Measurements from ENCODE around the gene VPS16. TPM values are rescaled to one million over a fixed set of nuclear protein-coding genes. Genes with fewer than 3 reads are reported as not detected.

VPS16 gene
- total and polyA plus RNA-seq, 2 of the 13 experiments (the other 11 are each of a cell fraction or from before 2014, with no cell fraction given) = 34.2 to 35.4 TPM

DNA sequence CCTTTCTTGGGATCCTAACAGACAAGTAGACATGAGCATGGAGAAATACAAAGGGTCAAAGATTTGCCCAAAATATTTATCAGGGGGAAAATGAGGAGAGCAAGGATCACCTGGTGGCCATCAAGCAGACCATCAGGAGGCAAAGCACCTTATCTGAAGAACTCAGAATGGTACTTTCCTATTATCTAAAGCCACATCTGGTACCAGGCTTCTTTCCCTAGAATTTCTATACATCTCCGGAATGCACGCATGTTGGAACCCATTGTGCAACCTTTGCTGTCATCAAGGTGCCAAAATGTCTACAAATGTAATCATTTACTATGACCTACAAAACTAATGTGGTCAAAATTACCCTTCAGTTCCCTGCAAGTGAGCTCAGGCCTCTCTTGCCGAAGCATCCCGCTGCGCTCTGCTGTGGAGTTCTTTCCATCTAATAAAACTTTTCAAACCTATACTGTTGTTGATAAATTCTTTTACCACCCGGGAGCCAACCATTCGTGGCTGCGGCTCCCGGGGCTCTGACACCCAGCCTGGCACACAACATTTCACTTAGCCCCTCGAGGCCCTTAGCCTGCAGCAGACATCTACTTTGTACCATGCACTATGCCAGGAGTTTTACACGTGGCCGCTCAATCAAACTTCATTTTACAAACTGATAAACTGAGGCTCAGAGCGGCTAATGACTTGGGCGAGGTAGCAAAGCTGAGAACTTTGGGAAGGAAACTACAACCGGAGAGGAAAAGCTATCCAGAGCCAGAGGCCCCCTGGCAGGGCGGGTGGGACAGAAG, 36.3 kb upstream of the VPS16 start:
- ChIA-PET POLR2A (no interaction called here), CTCF (ENCODE audit: low intra/inter-chr PET ratio, low total read pairs) (no interaction called here)
- Histone ChIP-seq H4K20me1 (ENCODE audit: insufficient read depth, low read length) (no peaks in the 10 kb centered on the region), H3K9me3 (ENCODE audit: low read length) (no peaks in the 10 kb centered on the region), H3K27ac (ENCODE audit: extremely low read length, insufficient read depth, low read length) (no peak overlapping the region), H3K9ac (ENCODE audit: insufficient read depth, low read depth, low read length) (no peak overlapping the region), H3K4me3 (replicated peaks in 1 of 3; ENCODE audit: insufficient read depth in 1 of 3, low read depth in 2 of 3, low read length in 3 of 3) (no peak overlapping the region), H3K27me3 (ENCODE audit: control insufficient read depth in 1 of 2, insufficient read depth in 2 of 2, low read length in 2 of 2) (peaks cover 9 to 81% of the 10 kb centered on the region in 2 experiments; a peak in 4 of 5 replicates), H3K4me2 (ENCODE audit: low read depth, low read length) (no peak overlapping the region), H2AFZ (ENCODE audit: low read length) (no peak overlapping the region), H3K36me3 (replicated peaks in 1 of 2; ENCODE audit: control insufficient read depth in 1 of 2, insufficient read depth in 2 of 2, low read length in 2 of 2) (no peaks in the 10 kb centered on the region), H3K79me2 (ENCODE audit: insufficient read depth, low read length) (no peaks in the 10 kb centered on the region), H3K4me1 (ENCODE audit: insufficient read depth, low read length) (peaks cover 18% of the 10 kb centered on the region)
- ATAC-seq = no peak
- TF ChIP-seq ZNF337 (CRISPR knock-in tag; IDR thresholded peaks at IDR 0.05; ENCODE audit: borderline replicate concordance, low read depth) = no peak
- TF ChIP-seq RBM39 (IDR thresholded peaks at IDR 0.05; ENCODE audit: low read depth, low read length, poor library complexity, severe bottlenecking) = no peak
- TF ChIP-seq, protein P1, sequence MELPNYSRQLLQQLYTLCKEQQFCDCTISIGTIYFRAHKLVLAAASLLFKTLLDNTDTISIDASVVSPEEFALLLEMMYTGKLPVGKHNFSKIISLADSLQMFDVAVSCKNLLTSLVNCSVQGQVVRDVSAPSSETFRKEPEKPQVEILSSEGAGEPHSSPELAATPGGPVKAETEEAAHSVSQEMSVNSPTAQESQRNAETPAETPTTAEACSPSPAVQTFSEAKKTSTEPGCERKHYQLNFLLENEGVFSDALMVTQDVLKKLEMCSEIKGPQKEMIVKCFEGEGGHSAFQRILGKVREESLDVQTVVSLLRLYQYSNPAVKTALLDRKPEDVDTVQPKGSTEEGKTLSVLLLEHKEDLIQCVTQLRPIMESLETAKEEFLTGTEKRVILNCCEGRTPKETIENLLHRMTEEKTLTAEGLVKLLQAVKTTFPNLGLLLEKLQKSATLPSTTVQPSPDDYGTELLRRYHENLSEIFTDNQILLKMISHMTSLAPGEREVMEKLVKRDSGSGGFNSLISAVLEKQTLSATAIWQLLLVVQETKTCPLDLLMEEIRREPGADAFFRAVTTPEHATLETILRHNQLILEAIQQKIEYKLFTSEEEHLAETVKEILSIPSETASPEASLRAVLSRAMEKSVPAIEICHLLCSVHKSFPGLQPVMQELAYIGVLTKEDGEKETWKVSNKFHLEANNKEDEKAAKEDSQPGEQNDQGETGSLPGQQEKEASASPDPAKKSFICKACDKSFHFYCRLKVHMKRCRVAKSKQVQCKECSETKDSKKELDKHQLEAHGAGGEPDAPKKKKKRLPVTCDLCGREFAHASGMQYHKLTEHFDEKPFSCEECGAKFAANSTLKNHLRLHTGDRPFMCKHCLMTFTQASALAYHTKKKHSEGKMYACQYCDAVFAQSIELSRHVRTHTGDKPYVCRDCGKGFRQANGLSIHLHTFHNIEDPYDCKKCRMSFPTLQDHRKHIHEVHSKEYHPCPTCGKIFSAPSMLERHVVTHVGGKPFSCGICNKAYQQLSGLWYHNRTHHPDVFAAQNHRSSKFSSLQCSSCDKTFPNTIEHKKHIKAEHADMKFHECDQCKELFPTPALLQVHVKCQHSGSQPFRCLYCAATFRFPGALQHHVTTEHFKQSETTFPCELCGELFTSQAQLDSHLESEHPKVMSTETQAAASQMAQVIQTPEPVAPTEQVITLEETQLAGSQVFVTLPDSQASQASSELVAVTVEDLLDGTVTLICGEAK (IDR thresholded peaks at IDR 0.05) = no peak
- TF ChIP-seq, protein P1 (CRISPR knock-in tag; IDR thresholded peaks at IDR 0.05) = no peak
- TF ChIP-seq, protein P2, sequence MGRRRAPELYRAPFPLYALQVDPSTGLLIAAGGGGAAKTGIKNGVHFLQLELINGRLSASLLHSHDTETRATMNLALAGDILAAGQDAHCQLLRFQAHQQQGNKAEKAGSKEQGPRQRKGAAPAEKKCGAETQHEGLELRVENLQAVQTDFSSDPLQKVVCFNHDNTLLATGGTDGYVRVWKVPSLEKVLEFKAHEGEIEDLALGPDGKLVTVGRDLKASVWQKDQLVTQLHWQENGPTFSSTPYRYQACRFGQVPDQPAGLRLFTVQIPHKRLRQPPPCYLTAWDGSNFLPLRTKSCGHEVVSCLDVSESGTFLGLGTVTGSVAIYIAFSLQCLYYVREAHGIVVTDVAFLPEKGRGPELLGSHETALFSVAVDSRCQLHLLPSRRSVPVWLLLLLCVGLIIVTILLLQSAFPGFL (CRISPR knock-in tag; IDR thresholded peaks at IDR 0.05) = no peak
- peak; percentile 71 for TF ChIP-seq CEBPB (IDR thresholded peaks at IDR 0.05; ENCODE audit: borderline replicate concordance, low read depth, low read length)
- no peak for TF ChIP-seq KLF13 (CRISPR knock-in tag; IDR thresholded peaks at IDR 0.05)
- no peak for TF ChIP-seq PRMT3 (CRISPR knock-in tag; IDR thresholded peaks at IDR 0.05; ENCODE audit: borderline replicate concordance, low read depth)
- DNase-seq (ENCODE audit: low spot score) = no peak
- WGBS (ENCODE audit: low lambda C conversion rate) = 51% methylated on average over 16 of the region's 16 CpGs
- in situ Hi-C loops (cut with HindIII; ENCODE audit: extremely low pct_ligation_motif_present, low pct_unique_long_range_greater_than_20kb) (no loop called here), intact Hi-C loops (cut with micrococcal nuclease; ENCODE audit: unreplicated experiment) (no loop called here)
- BruUV-seq (replicated peaks) = no TSS peak
- no peak for FAIRE-seq

Data from HepG2 (cell line).